Sigmoid colon (tissue), 7 donors: ENCODE measurements around the gene KLK6. TPM values are rescaled to one million over a fixed set of nuclear protein-coding genes. Genes with fewer than 3 reads are reported as not detected.

Experiments used
- DNase-seq: peaks from one replicate; pipeline ENCODE4 v3.0.0-alpha.2; 2019
- H3K27ac ChIP-seq, 4 donors: fragments of 200-600 bp; sonication (generic); one replicate each; pipeline ENCODE4 v1.5.1; 2016 to 2019; ENCODE audit warnings: mild to moderate bottlenecking in 1 of 4
- H3K27me3 ChIP-seq, 3 donors: fragments of 200-600 bp; sonication (generic); one replicate each; pipeline ENCODE4 v1.5.1; 2019; ENCODE audit warnings: mild to moderate bottlenecking in 1 of 3
- H3K36me3 ChIP-seq, 4 donors: fragments of 200-600 bp; sonication (generic); one replicate each; pipeline ENCODE4 v1.5.1; 2016 to 2019
- H3K4me1 ChIP-seq, 4 donors: fragments of 200-600 bp; sonication (generic); one replicate each; pipeline ENCODE4 v1.5.1; 2017 to 2019
- H3K4me3 ChIP-seq, 4 donors: fragments of 200-600 bp; sonication (generic); one replicate each; pipeline ENCODE4 v1.5.1; 2017 to 2019; ENCODE audit warnings: mild to moderate bottlenecking in 2 of 4, moderate library complexity in 1 of 4
- H3K9me3 ChIP-seq, 4 donors: fragments of 200-600 bp in 3 of 4; sonication (generic) in 3 of 4; one replicate each; pipeline versions ENCODE4 v1.5.1 to v1.6.1; 2013 to 2019
- EP300 ChIP-seq, 4 donors: sonication (generic); formaldehyde crosslinking; IDR thresholded peaks; one replicate each; pipeline ENCODE4 v1.6.1; 2017; ENCODE audit warnings: antibody characterized with exemption in 4 of 4
- POLR2A ChIP-seq, 2 donors: fragments of 450-650 bp; IDR thresholded peaks; one replicate each; pipeline ENCODE4 v1.6.1; 2016; ENCODE audit warnings: antibody characterized with exemption in 2 of 2, mild to moderate bottlenecking in 2 of 2, moderate library complexity in 2 of 2
- POLR2AphosphoS5 ChIP-seq, 4 donors: sonication (generic); formaldehyde crosslinking; IDR thresholded peaks; one replicate each; pipeline ENCODE4 v1.6.1; 2017; ENCODE audit warnings: antibody characterized with exemption in 4 of 4
- WGBS, 2 donors: extraction: QIAGEN DNeasy Blood & Tissue Kit; methylation state at CpG; one replicate each; pipeline ENCODE4 v1.1.7; 2013; 5-methylcytosine and 5-hydroxymethylcytosine counted together
- intact Hi-C: fragments of 100-400 bp; cut with DNase I; formaldehyde crosslinking; loops from one replicate; pipeline ENCODE4 v1.15.1; 2023
- polyA plus RNA-seq, 3 donors: library from polyadenylated mRNA; stranded (reverse); fragments of 200-250 nt; gene quantifications; one replicate each; pipeline ENCODE4 v1.2.3, GENCODE V29; 2013
- total RNA-seq, 4 donors: library from RNA; depleted of rRNA; stranded (reverse); fragments of >200 nt; gene quantifications; one replicate each; pipeline ENCODE4 v1.1.0, GENCODE V29; 2016
- TF ChIP-seq, protein P1 (sequence below), 4 experiments: fragments of 450-650 bp in 3 of 4; fragments of 200-600 bp in 1 of 4; IDR thresholded peaks; one replicate each; pipeline ENCODE4 v1.5.1; 2016 to 2019; ENCODE audit warnings: antibody characterized with exemption in 4 of 4, mild to moderate bottlenecking in 3 of 4, moderate library complexity in 2 of 4
- donor health status: healthy with polysubstance abuse.
- donor health status: Bipolar disorder and iron deficiency.
- donor health status: healthy.

KLK6 gene
- total and polyA plus RNA-seq, 7 donors, result not detected

DNA sequence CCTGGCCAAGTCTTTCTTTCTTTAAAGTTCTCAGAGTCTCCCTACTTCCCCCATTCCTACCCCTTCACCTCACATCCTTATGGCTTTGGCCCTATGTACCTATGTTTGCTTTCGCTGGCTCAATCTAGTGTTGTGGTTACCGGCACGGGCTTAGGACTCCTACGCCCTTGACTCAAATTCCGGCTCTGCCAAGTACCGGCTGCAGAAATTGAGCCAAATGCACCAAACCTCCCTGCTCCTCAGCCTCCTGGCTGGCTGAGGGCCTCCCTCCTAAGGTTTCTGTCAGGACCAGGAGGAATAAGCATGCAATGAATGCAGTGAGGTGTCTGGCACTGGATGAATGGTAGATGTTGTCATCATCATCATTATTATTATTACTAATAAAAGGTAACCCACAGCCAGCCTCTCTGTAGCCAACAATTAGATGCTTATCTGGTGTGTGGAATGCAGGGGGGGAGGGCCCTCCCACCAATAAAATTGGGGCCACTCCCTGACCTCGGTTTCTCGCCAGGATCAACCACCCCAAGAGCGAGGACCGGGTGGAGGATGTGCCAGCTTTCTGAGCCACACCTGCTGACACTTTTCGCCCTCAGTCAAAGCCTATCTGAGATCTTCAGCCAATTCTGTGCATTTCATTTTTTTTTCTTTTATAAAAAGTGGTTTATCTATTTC is 37.2 kb downstream of the KLK6 start:
- WGBS, 2 donors, result 23 to 76% methylated on average over 11 of the region's 11 CpGs
- H3K27ac ChIP-seq, result no peak overlapping the region
- H3K4me1 ChIP-seq, result no peaks in the 10 kb centered on the region
- no peaks in the 10 kb centered on the region for H3K36me3 ChIP-seq
- no peak for DNase-seq
- no peaks in the 10 kb centered on the region for H3K9me3 ChIP-seq
- intact Hi-C loops, result no loop called here
- H3K4me3 ChIP-seq, result no peak overlapping the region
- TF ChIP-seq EP300 (IDR thresholded peaks at IDR 0.05), result no peak
- no peak for TF ChIP-seq POLR2AphosphoS5 (IDR thresholded peaks at IDR 0.05)
- no peak for TF ChIP-seq POLR2A (IDR thresholded peaks at IDR 0.05)
- TF ChIP-seq, protein P1, sequence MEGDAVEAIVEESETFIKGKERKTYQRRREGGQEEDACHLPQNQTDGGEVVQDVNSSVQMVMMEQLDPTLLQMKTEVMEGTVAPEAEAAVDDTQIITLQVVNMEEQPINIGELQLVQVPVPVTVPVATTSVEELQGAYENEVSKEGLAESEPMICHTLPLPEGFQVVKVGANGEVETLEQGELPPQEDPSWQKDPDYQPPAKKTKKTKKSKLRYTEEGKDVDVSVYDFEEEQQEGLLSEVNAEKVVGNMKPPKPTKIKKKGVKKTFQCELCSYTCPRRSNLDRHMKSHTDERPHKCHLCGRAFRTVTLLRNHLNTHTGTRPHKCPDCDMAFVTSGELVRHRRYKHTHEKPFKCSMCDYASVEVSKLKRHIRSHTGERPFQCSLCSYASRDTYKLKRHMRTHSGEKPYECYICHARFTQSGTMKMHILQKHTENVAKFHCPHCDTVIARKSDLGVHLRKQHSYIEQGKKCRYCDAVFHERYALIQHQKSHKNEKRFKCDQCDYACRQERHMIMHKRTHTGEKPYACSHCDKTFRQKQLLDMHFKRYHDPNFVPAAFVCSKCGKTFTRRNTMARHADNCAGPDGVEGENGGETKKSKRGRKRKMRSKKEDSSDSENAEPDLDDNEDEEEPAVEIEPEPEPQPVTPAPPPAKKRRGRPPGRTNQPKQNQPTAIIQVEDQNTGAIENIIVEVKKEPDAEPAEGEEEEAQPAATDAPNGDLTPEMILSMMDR (IDR thresholded peaks at IDR 0.05), result no peak
- H3K27me3 ChIP-seq, result peaks cover 0 to 60% (median 23%) of the 10 kb centered on the region in 3 donors

DNA sequence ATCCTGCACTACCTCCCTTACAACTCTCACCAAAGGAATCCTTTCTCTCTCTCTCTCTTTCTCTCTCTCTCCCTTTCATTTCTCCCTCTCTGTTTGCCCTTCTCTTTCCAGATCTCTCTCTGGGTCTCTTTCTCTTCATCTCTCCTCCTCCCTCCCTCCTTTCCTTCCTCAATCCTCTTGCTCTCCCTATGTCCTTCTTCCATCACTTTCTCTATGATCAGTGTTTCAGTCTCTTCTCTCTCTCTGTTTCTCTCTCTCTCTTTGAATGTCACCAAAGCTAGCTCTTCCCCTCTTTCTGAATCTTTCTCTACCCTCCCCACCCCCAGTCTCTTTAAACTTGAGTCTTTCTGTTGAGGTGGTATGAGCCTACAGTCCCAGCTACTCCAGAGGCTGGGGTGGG is 38.4 kb downstream of the KLK6 start:
- Histone ChIP-seq H3K4me3 (no peak overlapping the region), H3K27me3 (peaks cover 0 to 54% (median 30%) of the 10 kb centered on the region in 3 donors), H3K27ac (no peak overlapping the region), H3K9me3 (no peaks in the 10 kb centered on the region), H3K4me1 (no peaks in the 10 kb centered on the region), H3K36me3 (no peaks in the 10 kb centered on the region)
- TF ChIP-seq, protein P1 (IDR thresholded peaks at IDR 0.05), result no peak
- TF ChIP-seq POLR2AphosphoS5 (IDR thresholded peaks at IDR 0.05) (no peak), EP300 (IDR thresholded peaks at IDR 0.05) (no peak), POLR2A (IDR thresholded peaks at IDR 0.05) (no peak)
- intact Hi-C loops, result no loop called here
- no peak for DNase-seq

DNA sequence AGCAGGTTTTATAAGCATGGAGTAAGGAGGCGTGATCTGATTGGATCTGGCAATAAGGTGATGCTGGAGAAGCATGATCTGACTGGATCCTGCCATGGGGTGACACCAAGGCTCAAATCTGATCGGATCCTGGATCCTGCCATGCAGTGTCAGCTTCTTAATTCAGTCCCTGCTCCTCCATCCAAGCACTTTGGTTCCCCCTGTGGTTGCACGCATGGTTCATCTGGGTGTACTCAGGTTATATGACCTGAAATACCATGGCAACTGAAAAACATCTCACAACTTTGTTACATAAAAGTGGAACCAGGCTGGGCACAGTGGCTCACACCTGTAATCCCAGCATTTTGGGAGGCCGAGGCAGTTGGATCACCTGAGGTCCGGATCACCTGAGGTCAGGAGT is 40.6 kb downstream of the KLK6 start:
- intact Hi-C loops, result loop anchor here (10.0 kb wide), 1 partner anchor 574 kb away; no protein-coding TSS in a partner anchor
- Histone ChIP-seq H3K4me3 (no peak overlapping the region), H3K27me3 (peaks cover 0 to 55% (median 32%) of the 10 kb centered on the region in 3 donors), H3K9me3 (no peaks in the 10 kb centered on the region), H3K27ac (no peak overlapping the region), H3K36me3 (no peaks in the 10 kb centered on the region), H3K4me1 (no peaks in the 10 kb centered on the region)
- no peak for DNase-seq
- TF ChIP-seq, protein P1 (IDR thresholded peaks at IDR 0.05), result no peak
- TF ChIP-seq EP300 (IDR thresholded peaks at IDR 0.05) (no peak), POLR2AphosphoS5 (IDR thresholded peaks at IDR 0.05) (no peak), POLR2A (IDR thresholded peaks at IDR 0.05) (no peak)
- WGBS, 2 donors, result 20 to 74% methylated on average over 5 of the region's 5 CpGs

DNA sequence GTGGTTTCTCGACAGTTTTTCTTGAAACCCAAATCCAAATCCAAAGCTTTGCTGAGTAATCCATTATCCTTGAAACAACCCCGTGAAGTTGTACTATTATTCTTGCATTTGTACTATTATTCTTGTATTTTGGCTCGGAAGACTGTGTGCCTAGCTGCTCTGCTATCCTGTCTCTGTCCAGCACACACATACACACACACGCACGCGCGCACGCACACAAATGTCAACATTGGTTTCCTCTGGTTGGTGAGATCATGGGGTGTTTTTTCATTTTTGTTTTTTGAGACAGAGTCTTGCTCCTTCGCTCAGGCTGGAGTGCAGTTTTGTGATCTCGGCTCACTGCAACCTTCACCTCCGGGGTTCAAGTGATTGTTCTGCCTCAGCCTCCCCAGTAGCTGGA is 43.2 kb downstream of the KLK6 start:
- Histone ChIP-seq H3K9me3 (no peaks in the 10 kb centered on the region), H3K27me3 (peaks cover 0 to 50% (median 32%) of the 10 kb centered on the region in 3 donors), H3K4me3 (no peak overlapping the region), H3K4me1 (peaks cover 0 to 5% (median 0%) of the 10 kb centered on the region in 4 donors), H3K36me3 (no peaks in the 10 kb centered on the region), H3K27ac (no peak overlapping the region)
- WGBS, 2 donors, result 66 to 76% methylated on average over 11 of the region's 11 CpGs
- intact Hi-C loops, result loop anchor here (10.0 kb wide), 1 partner anchor 571 kb away; no protein-coding TSS in a partner anchor
- TF ChIP-seq POLR2A (IDR thresholded peaks at IDR 0.05) (no peak), EP300 (IDR thresholded peaks at IDR 0.05) (no peak)
- TF ChIP-seq, protein P1 (IDR thresholded peaks at IDR 0.05), result no peak
- no peak for DNase-seq
